AG04449 (cell line): ENCODE results near the gene PTPN13.

Source experiments
- CTCF ChIA-PET: fragments of 350-600 bp; formaldehyde crosslinking; extraction: SDS; loops from one replicate; lab custom pipeline; 2021; ENCODE audit warnings: antibody characterized with exemption; lab: Yijun Ruan, JAX
- POLR2A ChIA-PET: fragments of 400-600, 350-600 bp; formaldehyde crosslinking; extraction: SDS; loops from one replicate; lab custom pipeline; 2020; ENCODE audit warnings: antibody characterized with exemption, inconsistent platforms; lab: Yijun Ruan, JAX
- DNase-seq: peaks from one replicate; pipeline ENCODE4 v3.0.0-alpha.2; 2010; ENCODE audit warnings: low read depth, low spot score
- H3K4me3 ChIP-seq: 2 replicates; pipeline ENCODE4 v1.5.1; 2011; ENCODE audit warnings: low read depth, mild to moderate bottlenecking, control low read depth, low read length
- CTCF ChIP-seq: IDR thresholded peaks from one replicate; pipeline ENCODE4 v1.5.1; 2011; ENCODE audit warnings: mild to moderate bottlenecking, moderate library complexity, low read length, control low read depth, inconsistent platforms; ENCODE audit not compliant: insufficient read depth; ENCODE audit errors: missing control alignments

The PTPN13 gene

GRCh38 chr4:86847571-86847970 lies 253.5 kb downstream of the PTPN13 start:
- H3K4me3 ChIP-seq = no peak overlapping the region
- ChIA-PET CTCF (interaction anchor here (1.1 to 1.7 kb wide), 2 partner anchors 325 to 352 kb away, joined by 3 to 5 read pairs; no protein-coding TSS in a partner anchor), POLR2A (no interaction called here)
- no peak for TF ChIP-seq CTCF
- DNase-seq = no peak

GRCh38 chr4:86848136-86848535 lies 254.0 kb downstream of the PTPN13 start:
- TF ChIP-seq CTCF = no peak
- no peak overlapping the region for H3K4me3 ChIP-seq
- POLR2A ChIA-PET = no interaction called here
- CTCF ChIA-PET = interaction anchor here (1.7 kb wide), 1 partner anchor 352 kb away, joined by 5 read pairs; no protein-coding TSS in a partner anchor
- DNase-seq = no peak

- POLR2A ChIA-PET = interaction anchor here (0.7 kb wide), 1 partner anchor 10 kb away, joined by 3 read pairs; no protein-coding TSS in a partner anchor
Measured at GRCh38 chr4:86848732-86849619, 254.9 kb downstream of the PTPN13 start, which contains the start of gene SLC10A6. TSS of gene SLC10A6 (minus strand) at chr4:86849384. CDS start at chr4:86849115, 269 bp downstream.

GRCh38 chr4:86853209-86853608 lies 259.1 kb downstream of the PTPN13 start:
- CTCF ChIA-PET = no interaction called here
- DNase-seq = no peak
- POLR2A ChIA-PET = no interaction called here
- H3K4me3 ChIP-seq = no peak overlapping the region
- no peak for TF ChIP-seq CTCF

More at GRCh38 chr4:86848732-86849619, 254.9 kb downstream of the PTPN13 start, which contains the start of gene SLC10A6:
- H3K4me3 ChIP-seq = no peak within 1 kb of the TSS
- no peak for TF ChIP-seq CTCF
- no peak for DNase-seq
- CTCF ChIA-PET = interaction anchor here (1.7 kb wide), 1 partner anchor 353 kb away, joined by 5 read pairs; no protein-coding TSS in a partner anchor

GRCh38 chr4:86855572-86855971 lies 261.5 kb downstream of the PTPN13 start:
- ChIA-PET CTCF (no interaction called here), POLR2A (no interaction called here)
- DNase-seq = no peak
- no peak for TF ChIP-seq CTCF
- no peak overlapping the region for H3K4me3 ChIP-seq

- no peak for DNase-seq
- ChIA-PET CTCF (interaction anchor here (1.2 kb wide), 1 partner anchor 361 kb away, joined by 3 read pairs; no protein-coding TSS in a partner anchor), POLR2A (no interaction called here)
- no peak for TF ChIP-seq CTCF
- H3K4me3 ChIP-seq = no peak overlapping the region
Measured at GRCh38 chr4:86856896-86857295, 262.8 kb downstream of the PTPN13 start.
